A549 (cell line): ENCODE measurements around the gene GLT6D1. TPM values are rescaled to one million over a fixed set of nuclear protein-coding genes. Genes with fewer than 3 reads are reported as not detected.
A peak's percentile ranks its signal among the peaks of the same experiment; 100 is the strongest.

Source experiments
- ATAC-seq, 2 experiments: fragments of 200-7000 bp in 1 of 2; fragments of >200 bp in 1 of 2; cut with Nextera tagmentation in 1 of 2; cut with Tn5 transposase in 1 of 2; 3 replicates each; pipeline versions ENCODE4 v1.8.0 to v1.9.1; 2018 to 2020; ENCODE audit warnings: mild to moderate bottlenecking in 1 of 2, moderate library complexity in 1 of 2
- CTCF ChIA-PET: fragments of 300-600 bp; sonication (Branson Sonifier 250); formaldehyde crosslinking; extraction: SDS; loops from one replicate; lab custom pipeline; 2021; ENCODE audit warnings: antibody characterized with exemption, inconsistent platforms; lab: Yijun Ruan, JAX
- POLR2A ChIA-PET: fragments of 350-600 bp; formaldehyde crosslinking; extraction: SDS; loops from one replicate; lab custom pipeline; 2021; ENCODE audit warnings: antibody characterized with exemption, inconsistent platforms; lab: Yijun Ruan, JAX
- DNase-seq, 2 experiments: peaks; one replicate each; pipeline versions ENCODE4 v3.0.0 to v3.0.0-alpha.2; 2011 to 2016; ENCODE audit warnings: low read depth in 1 of 2, low spot score in 1 of 2
- FAIRE-seq: peaks from 2 replicates; lab custom pipeline; 2011; peaks lifted over from hg19 to GRCh38; lab: Jason Lieb, UNC
- H3K27ac ChIP-seq, 2 experiments: fragments of >200 bp; sonication (Bioruptor Twin); formaldehyde crosslinking; 3 replicates each; pipeline ENCODE4 v1.5.1; 2016 to 2017
- H3K4me1 ChIP-seq: fragments of >200 bp; sonication (Bioruptor Twin); formaldehyde crosslinking; 3 replicates; pipeline ENCODE4 v1.6.1; 2016
- H3K4me2 ChIP-seq: fragments of >200 bp; sonication (Bioruptor Twin); formaldehyde crosslinking; 3 replicates; pipeline ENCODE4 v1.6.1; 2016
- H3K4me3 ChIP-seq: fragments of >200 bp; sonication (Bioruptor Twin); formaldehyde crosslinking; 3 replicates; pipeline ENCODE4 v1.5.1; 2016
- H3K9me3 ChIP-seq: fragments of >200 bp; sonication (Bioruptor Twin); formaldehyde crosslinking; 3 replicates; pipeline ENCODE4 v1.6.1; 2016
- ATOH8 ChIP-seq: fragments of 250-450 bp; sonication (Bioruptor Pico); IDR thresholded peaks from 2 replicates; pipeline ENCODE4 v1.5.0; 2020; ENCODE audit warnings: low read depth, mild to moderate bottlenecking, moderate library complexity
- BCL3 ChIP-seq: fragments of >200 bp; sonication (Bioruptor Twin); formaldehyde crosslinking; IDR thresholded peaks from 3 replicates; pipeline ENCODE4 v1.6.1; 2016
- CHD2 ChIP-seq: fragments of 150-350 bp; IDR thresholded peaks from 2 replicates; pipeline ENCODE4 v1.6.1; 2014; ENCODE audit warnings: low read length; ENCODE audit not compliant: partially characterized antibody
- CTCF ChIP-seq: fragments of >200 bp; sonication (Bioruptor Twin); formaldehyde crosslinking; IDR thresholded peaks from 3 replicates; pipeline ENCODE4 v1.5.1; 2016
- GATA3 ChIP-seq: IDR thresholded peaks from 2 replicates; pipeline ENCODE4 v1.6.1; 2012; ENCODE audit warnings: borderline replicate concordance
- HEYL ChIP-seq: fragments of 250-450 bp; sonication (Bioruptor Pico); IDR thresholded peaks from 2 replicates; pipeline ENCODE4 v1.8.0; 2021; ENCODE audit warnings: mild to moderate bottlenecking, moderate library complexity
- HOXB5 ChIP-seq: fragments of 250-450 bp; sonication (Bioruptor Pico); IDR thresholded peaks from 2 replicates; pipeline ENCODE4 v1.5.0; 2020; ENCODE audit warnings: mild to moderate bottlenecking, moderate library complexity
- MAFK ChIP-seq: fragments of 450-650 bp; IDR thresholded peaks from 2 replicates; pipeline ENCODE4 v1.6.1; 2014; ENCODE audit not compliant: partially characterized antibody
- NFE2L2 ChIP-seq: fragments of 150-350 bp; conservative IDR thresholded peaks from 2 replicates; pipeline ENCODE4 v1.6.1; 2014; ENCODE audit warnings: low read length
- POLR2AphosphoS2 ChIP-seq: conservative IDR thresholded peaks from 2 replicates; pipeline ENCODE4 v1.6.1; 2012; ENCODE audit warnings: low read length, improper control_type of control experiment, inconsistent platforms
- TP53 ChIP-seq: fragments of 250-450 bp; sonication (Bioruptor Pico); IDR thresholded peaks from 2 replicates; pipeline ENCODE4 v1.5.0; 2021; ENCODE audit warnings: mild to moderate bottlenecking, moderate library complexity
- ZC3H11A ChIP-seq: fragments of 450-650 bp; IDR thresholded peaks from 2 replicates; pipeline ENCODE4 v1.6.1; 2014; ENCODE audit warnings: antibody characterized with exemption, mild to moderate bottlenecking
- ZNF302 ChIP-seq: fragments of 250-450 bp; sonication (Bioruptor Pico); IDR thresholded peaks from 2 replicates; pipeline ENCODE4 v1.9.0; 2021; ENCODE audit warnings: inconsistent platforms, mild to moderate bottlenecking, moderate library complexity
- ZSCAN20 ChIP-seq: fragments of 250-450 bp; sonication (Bioruptor Pico); IDR thresholded peaks from 2 replicates; pipeline ENCODE4 v1.8.0; 2022; ENCODE audit warnings: mild to moderate bottlenecking, moderate library complexity
- WGBS: methylation state at CpG from one replicate; pipeline ENCODE4 v1.1.6; 2017; ENCODE audit errors: missing lambda C conversion rate; 5-methylcytosine and 5-hydroxymethylcytosine counted together
- polyA plus RNA-seq, 4 experiments: library from polyadenylated mRNA; depleted of rRNA in 3 of 4; stranded (reverse); fragments of >200 nt; fragmentation: RNase III in 1 of 4; extraction: RNeasy Plus Mini Kit Qiagen cat#74134 plus additional on column Dnase treatment in 1 of 4; gene quantifications; 2 replicates in 3 of 4; 3 replicates in 1 of 4; pipeline ENCODE4 v1.2.3, GENCODE V29; 2011 to 2017

Gene GLT6D1
- polyA plus RNA-seq, 2 of the 4 experiments (the other 2 are of a cell fraction): not detected

DNA sequence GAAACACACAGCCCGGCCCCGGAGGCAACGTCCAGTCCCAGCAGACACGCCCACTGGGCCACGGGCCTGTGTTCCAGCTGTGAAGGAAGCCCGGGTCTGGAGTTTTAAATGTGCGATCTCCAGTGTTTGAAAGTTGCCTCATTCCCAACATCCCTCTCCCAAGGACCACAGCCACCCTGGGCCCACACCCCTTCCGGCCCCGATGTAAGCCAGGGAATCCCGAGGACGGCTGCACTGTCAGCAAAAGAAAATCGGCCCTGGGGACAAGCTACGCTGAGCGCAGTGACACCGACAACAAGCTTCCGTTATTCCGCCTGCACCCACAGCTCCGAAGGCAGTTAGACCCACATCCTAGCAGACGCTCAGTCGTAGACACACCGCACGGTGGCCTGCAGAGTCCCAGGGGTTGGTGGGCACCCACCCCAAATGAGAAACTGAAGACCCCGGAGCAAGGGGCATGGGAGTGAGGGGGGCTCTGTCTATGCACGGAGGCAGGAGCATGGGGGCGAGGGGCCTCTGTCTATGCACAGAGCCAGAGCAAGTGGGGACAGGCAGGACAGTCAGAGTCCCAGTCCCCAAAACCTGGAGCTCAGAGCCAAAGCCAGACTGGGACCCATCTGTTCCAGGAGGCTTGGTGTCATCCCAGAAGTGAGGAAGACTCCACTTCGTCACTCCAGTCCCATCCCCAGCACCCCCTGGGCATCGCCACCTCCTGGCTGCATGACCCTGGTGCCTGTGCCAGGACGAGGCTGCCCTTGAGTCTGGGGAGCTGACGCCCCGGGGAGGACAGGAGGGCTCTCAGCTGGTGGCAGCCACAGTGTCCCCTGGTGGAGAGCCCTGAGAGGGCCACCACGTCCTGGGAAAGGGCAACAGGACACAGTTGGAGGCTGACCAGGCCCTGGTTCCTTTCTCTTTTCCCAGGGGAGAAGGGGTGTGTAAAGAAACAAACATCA lies 23.4 kb downstream of the GLT6D1 start:
- CTCF ChIA-PET: interaction anchor here (0.9 to 6.9 kb wide), 5 partner anchors 9 to 21 kb away, joined by 3 to 55 read pairs (median 4); no protein-coding TSS in a partner anchor
- FAIRE-seq: no peak
- 49% methylated on average over 20 of the region's 31 CpGs for WGBS

GRCh38 chr9:135614821-135615665 lies 24.3 kb downstream of the GLT6D1 start:
- H3K4me1 ChIP-seq: no peaks in the 10 kb centered on the region
- no peak overlapping the region for H3K27ac ChIP-seq
- TF ChIP-seq MAFK: no peak
- no peak for TF ChIP-seq NFE2L2
- TF ChIP-seq ZC3H11A: no peak
- no peak for TF ChIP-seq BCL3
- TF ChIP-seq ZSCAN20: no peak
- no peak for TF ChIP-seq GATA3
- TF ChIP-seq HEYL: no peak
- TF ChIP-seq ZNF302 (CRISPR knock-in tag): no peak
- no peak for TF ChIP-seq TP53 (CRISPR knock-in tag)
- no peak for TF ChIP-seq ATOH8 (CRISPR knock-in tag)
- no peak for TF ChIP-seq HOXB5
- TF ChIP-seq POLR2AphosphoS2: no peak
- DNase-seq (no peak), ATAC-seq (peak in 1 of 2 experiments; percentile 10; a peak in 2 of 6 replicates), FAIRE-seq (no peak)
- no peak overlapping the region for H3K4me3 ChIP-seq
- ChIA-PET CTCF (interaction anchor here (0.9 to 6.9 kb wide), 5 partner anchors 9 to 203 kb away, joined by 3 to 55 read pairs (median 4); no protein-coding TSS in a partner anchor), POLR2A (no interaction called here)
- WGBS: 65% methylated on average over 14 of the region's 29 CpGs
- no peak overlapping the region for H3K4me2 ChIP-seq
- no peaks in the 10 kb centered on the region for H3K9me3 ChIP-seq

More for the DNA sequence above, 23.4 kb downstream of the GLT6D1 start:
- Histone ChIP-seq H3K9me3 (no peaks in the 10 kb centered on the region), H3K4me3 (no peak overlapping the region), H3K4me1 (no peaks in the 10 kb centered on the region), H3K4me2 (no peak overlapping the region), H3K27ac (no peak overlapping the region)
- no peak for DNase-seq
- ATAC-seq: peak; percentile 34 to 71; a peak in 4 of 6 replicates
- POLR2A ChIA-PET: no interaction called here
- TF ChIP-seq CHD2 (no peak), CTCF (0 out of 3 replicates have a peak, but pooled peaks have one; percentile 7)
